Measurements from ENCODE around the gene PTPRR. TPM values are rescaled to one million over a fixed set of nuclear protein-coding genes. Genes with fewer than 3 reads are reported as not detected.

Gene PTPRR
- total RNA-seq, 4 donors from 2014 or later: 0.12 to 0.67 (median 0.45) TPM

DNA sequence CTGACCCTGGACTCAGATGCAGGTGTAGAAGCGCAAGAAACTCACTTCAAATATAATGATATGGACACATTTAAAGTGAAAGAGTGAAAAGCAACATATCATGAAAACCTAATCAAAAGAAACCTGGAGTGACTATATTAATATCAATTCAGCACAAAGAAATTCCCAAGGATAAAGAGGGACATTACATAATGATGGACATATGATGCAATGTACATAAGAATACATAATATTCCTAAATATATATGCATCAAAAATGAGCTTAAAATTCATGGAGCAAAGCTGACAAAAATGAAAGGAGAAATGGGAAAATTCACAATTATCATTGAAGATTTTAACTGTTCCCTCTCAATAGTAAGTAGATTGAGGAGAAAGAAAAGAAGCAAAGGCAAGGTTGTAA lies 24.6 kb downstream of the PTPRR start:
- 67 to 75% methylated on average over 1 of the region's 1 CpG for WGBS, 2 donors (ENCODE audit: low coverage in 1 of 2)
- no peaks in the 10 kb centered on the region for H3K36me3 ChIP-seq
- H3K27ac ChIP-seq: no peak overlapping the region
- no peak for TF ChIP-seq POLR2AphosphoS5 (IDR thresholded peaks at IDR 0.05)
- no peak for TF ChIP-seq EP300 (IDR thresholded peaks at IDR 0.05)
- TF ChIP-seq POLR2A (IDR thresholded peaks at IDR 0.05): no peak
- no peak for TF ChIP-seq CTCF (IDR thresholded peaks at IDR 0.05)
- no peaks in the 10 kb centered on the region for H3K4me1 ChIP-seq
- no peak overlapping the region for H3K4me3 ChIP-seq
- no peak for ATAC-seq
- H3K9me3 ChIP-seq: no peaks in the 10 kb centered on the region
- no peaks in the 10 kb centered on the region for H3K27me3 ChIP-seq

DNA sequence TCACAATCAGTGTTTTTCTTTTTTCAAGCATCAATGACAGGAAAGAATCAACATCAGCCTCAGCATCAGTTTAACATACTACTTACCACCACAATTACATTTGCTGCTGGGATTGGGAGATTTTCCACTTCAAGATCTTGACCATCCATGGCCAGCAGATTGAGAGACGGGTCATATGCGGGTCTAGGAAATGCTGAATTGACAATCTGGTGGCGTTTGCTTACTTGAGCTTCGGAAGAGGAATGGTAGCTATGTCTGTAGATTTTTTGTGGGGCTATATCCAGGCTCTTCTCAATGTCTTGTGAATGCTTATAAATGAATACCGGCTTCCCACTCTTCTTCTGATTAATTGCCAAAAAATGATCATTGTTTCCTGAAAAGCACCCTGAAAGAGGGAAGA lies 27.9 kb downstream of the PTPRR start:
- H3K27me3 ChIP-seq: no peaks in the 10 kb centered on the region
- H3K4me1 ChIP-seq: no peaks in the 10 kb centered on the region
- H3K9me3 ChIP-seq: no peaks in the 10 kb centered on the region
- TF ChIP-seq POLR2AphosphoS5 (IDR thresholded peaks at IDR 0.05): no peak
- no peak for TF ChIP-seq EP300 (IDR thresholded peaks at IDR 0.05)
- TF ChIP-seq CTCF (IDR thresholded peaks at IDR 0.05): no peak
- TF ChIP-seq POLR2A (IDR thresholded peaks at IDR 0.05): no peak
- H3K36me3 ChIP-seq: no peaks in the 10 kb centered on the region
- no peak overlapping the region for H3K27ac ChIP-seq
- ATAC-seq: no peak
- WGBS, 2 donors (ENCODE audit: low coverage in 1 of 2): 84 to 91% methylated on average over 5 of the region's 5 CpGs
- no peak overlapping the region for H3K4me3 ChIP-seq

- H3K9me3 ChIP-seq: no peaks in the 10 kb centered on the region
- no peak overlapping the region for H3K27ac ChIP-seq
- no peak for ATAC-seq
- WGBS, 2 donors (ENCODE audit: low coverage in 1 of 2): 64 to 74% methylated on average over 1 of the region's 1 CpG
- H3K4me1 ChIP-seq: no peaks in the 10 kb centered on the region
- no peak for TF ChIP-seq CTCF (IDR thresholded peaks at IDR 0.05)
- TF ChIP-seq POLR2AphosphoS5 (IDR thresholded peaks at IDR 0.05): no peak
- TF ChIP-seq POLR2A (IDR thresholded peaks at IDR 0.05): no peak
- no peak for TF ChIP-seq EP300 (IDR thresholded peaks at IDR 0.05)
- no peaks in the 10 kb centered on the region for H3K36me3 ChIP-seq
- H3K4me3 ChIP-seq: no peak overlapping the region
- no peaks in the 10 kb centered on the region for H3K27me3 ChIP-seq
These were observed 29.4 kb downstream of the PTPRR start for GRCh38 chr12:70890895-70891832.

- ATAC-seq: no peak
- no peak overlapping the region for H3K27ac ChIP-seq
- no peaks in the 10 kb centered on the region for H3K36me3 ChIP-seq
- WGBS, 2 donors (ENCODE audit: low coverage in 1 of 2): 41 to 48% methylated on average over 3 of the region's 3 CpGs
- no peak overlapping the region for H3K4me3 ChIP-seq
- no peaks in the 10 kb centered on the region for H3K9me3 ChIP-seq
- H3K27me3 ChIP-seq: no peaks in the 10 kb centered on the region
- no peaks in the 10 kb centered on the region for H3K4me1 ChIP-seq
- TF ChIP-seq POLR2AphosphoS5 (IDR thresholded peaks at IDR 0.05): no peak
These were observed 34.6 kb downstream of the PTPRR start for GRCh38 chr12:70885956-70886355.

DNA sequence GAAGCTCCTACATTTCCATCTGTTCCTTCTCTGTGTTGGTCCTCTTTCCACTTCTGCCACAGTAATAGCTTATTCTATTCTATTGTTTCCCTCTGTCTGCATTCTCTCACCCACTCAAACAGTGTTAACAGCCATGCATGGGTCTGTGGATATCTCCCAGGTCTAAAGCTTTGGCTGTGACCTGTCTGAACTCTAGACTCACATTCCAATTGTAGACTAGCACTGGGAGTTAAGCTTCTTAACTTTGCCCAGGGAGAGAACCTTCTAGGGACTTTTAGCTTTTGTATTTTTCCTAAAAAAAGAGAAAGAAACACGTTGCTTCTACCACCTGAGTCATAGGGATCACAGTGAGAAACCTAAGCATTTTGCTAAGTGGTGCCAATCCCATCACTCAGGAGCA lies 36.7 kb downstream of the PTPRR start:
- H3K4me1 ChIP-seq: no peaks in the 10 kb centered on the region
- no peak overlapping the region for H3K4me3 ChIP-seq
- 33 to 38% methylated on average over 1 of the region's 1 CpG for WGBS, 2 donors (ENCODE audit: low coverage in 1 of 2)
- ATAC-seq: no peak
- no peak for TF ChIP-seq POLR2AphosphoS5 (IDR thresholded peaks at IDR 0.05)
- no peak for TF ChIP-seq POLR2A (IDR thresholded peaks at IDR 0.05)
- no peak for TF ChIP-seq EP300 (IDR thresholded peaks at IDR 0.05)
- TF ChIP-seq CTCF (IDR thresholded peaks at IDR 0.05): no peak
- H3K27me3 ChIP-seq: no peaks in the 10 kb centered on the region
- H3K9me3 ChIP-seq: no peaks in the 10 kb centered on the region
- H3K27ac ChIP-seq: no peak overlapping the region
- H3K36me3 ChIP-seq: no peaks in the 10 kb centered on the region

Data from gastroesophageal sphincter (tissue), 4 donors.